Left lung (tissue), 10 donors: ENCODE data around the gene ALOX5AP. TPM values are rescaled to one million over a fixed set of nuclear protein-coding genes. Genes with fewer than 3 reads are reported as not detected.

ENCODE experiments used
- ATAC-seq: fragments of 200-7000 bp; cut with Tn5 transposase; one replicate; pipeline ENCODE4 v1.9.1; 2020; ENCODE audit warnings: moderate library complexity
- DNase-seq, 4 donors: peaks; one replicate each; pipeline ENCODE4 v3.0.0-alpha.2; 2013 to 2020
- H3K27ac ChIP-seq, 2 donors: fragments of 200-600 bp; sonication (generic) in 1 of 2; one replicate each; pipeline versions ENCODE4 v1.5.0 to v1.8.0; 2020 to 2021
- H3K27me3 ChIP-seq, 2 donors: fragments of 200-600 bp; sonication (generic) in 1 of 2; one replicate each; pipeline versions ENCODE4 v1.5.0 to v1.8.0; 2020 to 2021
- H3K36me3 ChIP-seq, 2 donors: fragments of 200-600 bp; sonication (generic) in 1 of 2; one replicate each; pipeline versions ENCODE4 v1.5.0 to v1.8.0; 2020 to 2021
- H3K4me1 ChIP-seq, 2 donors: fragments of 200-600 bp; one replicate each; pipeline ENCODE4 v1.8.0; 2021
- H3K4me3 ChIP-seq, 2 donors: fragments of 200-600 bp; sonication (generic) in 1 of 2; one replicate each; pipeline versions ENCODE4 v1.5.0 to v1.8.0; 2020 to 2021; ENCODE audit warnings: mild to moderate bottlenecking in 1 of 2
- H3K9me3 ChIP-seq, 2 donors: fragments of 200-600 bp; sonication (generic) in 1 of 2; one replicate each; pipeline versions ENCODE4 v1.5.0 to v1.8.0; 2020 to 2021
- CTCF ChIP-seq, 2 donors: fragments of 200-600 bp; sonication (generic) in 1 of 2; IDR thresholded peaks; one replicate each; pipeline versions ENCODE4 v1.5.0 to v1.8.0; 2021; ENCODE audit warnings: antibody characterized with exemption in 2 of 2
- intact Hi-C, 2 donors: fragments of 100-400 bp; cut with DNase I; formaldehyde crosslinking; loops; one replicate each; pipeline versions ENCODE4 v1.11.2 to v1.14.2; 2022
- polyA plus RNA-seq, 6 donors: library from polyadenylated mRNA; unstranded; fragments of 120-200 nt; gene quantifications; one replicate each; pipeline ENCODE4 v1.2.1, GENCODE V29; 2013; ENCODE audit not compliant: insufficient read length in 6 of 6
- total RNA-seq, 2 donors: library from RNA; stranded (reverse); fragmentation: NEBNext Ultra II Directional; extraction: Animal tissue kit (Norgen Biotek cat#: 25700); gene quantifications; one replicate each; pipeline ENCODE4 v1.2.1, GENCODE V29; 2021
- donor health status: DM: no; HTN: yes; CAD: no.
- donor health status: DM: no; HTN: no; CAD: no.

Gene ALOX5AP
- total and polyA plus RNA-seq, 8 donors = 2.6 to 201 (median 4.9) TPM

GRCh38 chr13:30805132-30805537 is 69.8 kb downstream of the ALOX5AP start:
- H3K27ac ChIP-seq = no peak overlapping the region
- H3K36me3 ChIP-seq = no peaks in the 10 kb centered on the region

GRCh38 chr13:30805603-30806011 is 70.3 kb downstream of the ALOX5AP start:
- Histone ChIP-seq H3K4me3 (no peak overlapping the region), H3K4me1 (peaks cover 0 to 28% of the 10 kb centered on the region in 2 donors), H3K27me3 (no peaks in the 10 kb centered on the region), H3K9me3 (no peaks in the 10 kb centered on the region), H3K27ac (no peak overlapping the region), H3K36me3 (no peaks in the 10 kb centered on the region)
- intact Hi-C loops = no loop called here
- no peak for TF ChIP-seq CTCF (IDR thresholded peaks at IDR 0.05)
- DNase-seq (no peak), ATAC-seq (no peak)

More at GRCh38 chr13:30805132-30805537, 69.8 kb downstream of the ALOX5AP start:
- H3K4me3 ChIP-seq = no peak overlapping the region
- peaks cover 0 to 28% of the 10 kb centered on the region in 2 donors for H3K4me1 ChIP-seq
- no peak for TF ChIP-seq CTCF (IDR thresholded peaks at IDR 0.05)
- ATAC-seq = no peak
- intact Hi-C loops = no loop called here
- DNase-seq = no peak
- no peaks in the 10 kb centered on the region for H3K27me3 ChIP-seq
- no peaks in the 10 kb centered on the region for H3K9me3 ChIP-seq

- DNase-seq = no peak
- Histone ChIP-seq H3K4me1 (peaks cover 0 to 28% of the 10 kb centered on the region in 2 donors), H3K36me3 (no peaks in the 10 kb centered on the region), H3K9me3 (no peaks in the 10 kb centered on the region), H3K4me3 (no peak overlapping the region), H3K27ac (no peak overlapping the region), H3K27me3 (no peaks in the 10 kb centered on the region)
- intact Hi-C loops = no loop called here
- TF ChIP-seq CTCF (IDR thresholded peaks at IDR 0.05) = no peak
- ATAC-seq = peak; percentile 25
Measured at GRCh38 chr13:30806784-30807183, 71.4 kb downstream of the ALOX5AP start.

GRCh38 chr13:30807392-30807791 is 72.0 kb downstream of the ALOX5AP start:
- intact Hi-C loops = no loop called here
- no peak for ATAC-seq
- H3K27ac ChIP-seq = no peak overlapping the region

GRCh38 chr13:30808600-30808999 is 73.3 kb downstream of the ALOX5AP start:
- Histone ChIP-seq H3K9me3 (no peaks in the 10 kb centered on the region), H3K36me3 (no peaks in the 10 kb centered on the region), H3K4me3 (no peak overlapping the region), H3K4me1 (peaks cover 0 to 13% of the 10 kb centered on the region in 2 donors), H3K27me3 (no peaks in the 10 kb centered on the region), H3K27ac (no peak overlapping the region)
- DNase-seq (no peak), ATAC-seq (no peak)
- intact Hi-C loops = no loop called here
- TF ChIP-seq CTCF (IDR thresholded peaks at IDR 0.05) = no peak

More at GRCh38 chr13:30807392-30807791, 72.0 kb downstream of the ALOX5AP start:
- TF ChIP-seq CTCF (IDR thresholded peaks at IDR 0.05) = no peak
- DNase-seq = no peak
- Histone ChIP-seq H3K27me3 (no peaks in the 10 kb centered on the region), H3K4me3 (no peak overlapping the region), H3K36me3 (no peaks in the 10 kb centered on the region), H3K4me1 (peaks cover 0 to 25% of the 10 kb centered on the region in 2 donors), H3K9me3 (no peaks in the 10 kb centered on the region)
